ENCODE data around the gene SMARCA4.

DNA sequence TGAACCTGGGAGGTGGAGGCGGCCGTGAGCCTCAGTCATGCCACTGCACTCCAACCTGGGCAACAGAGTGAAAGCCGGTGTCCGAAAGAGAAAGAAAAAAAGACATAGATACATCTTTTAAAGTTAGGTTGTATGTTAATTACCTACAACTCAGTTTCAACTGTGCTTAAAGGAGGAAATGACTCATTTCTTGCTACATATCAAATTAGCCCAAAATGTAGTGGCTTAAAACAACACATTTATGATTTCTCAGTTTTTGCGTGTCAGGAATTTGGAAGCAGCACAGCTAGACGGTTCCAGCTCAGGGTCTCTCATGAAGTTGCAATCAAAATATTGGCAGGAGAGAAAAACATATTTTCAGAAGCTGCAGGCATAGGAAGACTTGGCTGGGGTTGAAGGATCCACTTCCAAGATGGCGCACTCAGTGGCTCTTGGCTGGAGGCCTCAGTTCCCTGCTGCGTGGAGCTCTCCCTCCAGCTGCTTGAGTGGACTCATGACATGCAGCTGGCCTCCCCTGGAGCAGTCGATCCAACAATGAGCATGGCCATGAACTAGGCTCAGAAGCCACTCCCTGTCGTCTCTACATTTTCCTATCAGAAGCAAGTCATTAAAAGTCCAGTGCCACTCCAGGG, 135.5 kb downstream of the SMARCA4 start:
- TF ChIP-seq, protein P1, sequence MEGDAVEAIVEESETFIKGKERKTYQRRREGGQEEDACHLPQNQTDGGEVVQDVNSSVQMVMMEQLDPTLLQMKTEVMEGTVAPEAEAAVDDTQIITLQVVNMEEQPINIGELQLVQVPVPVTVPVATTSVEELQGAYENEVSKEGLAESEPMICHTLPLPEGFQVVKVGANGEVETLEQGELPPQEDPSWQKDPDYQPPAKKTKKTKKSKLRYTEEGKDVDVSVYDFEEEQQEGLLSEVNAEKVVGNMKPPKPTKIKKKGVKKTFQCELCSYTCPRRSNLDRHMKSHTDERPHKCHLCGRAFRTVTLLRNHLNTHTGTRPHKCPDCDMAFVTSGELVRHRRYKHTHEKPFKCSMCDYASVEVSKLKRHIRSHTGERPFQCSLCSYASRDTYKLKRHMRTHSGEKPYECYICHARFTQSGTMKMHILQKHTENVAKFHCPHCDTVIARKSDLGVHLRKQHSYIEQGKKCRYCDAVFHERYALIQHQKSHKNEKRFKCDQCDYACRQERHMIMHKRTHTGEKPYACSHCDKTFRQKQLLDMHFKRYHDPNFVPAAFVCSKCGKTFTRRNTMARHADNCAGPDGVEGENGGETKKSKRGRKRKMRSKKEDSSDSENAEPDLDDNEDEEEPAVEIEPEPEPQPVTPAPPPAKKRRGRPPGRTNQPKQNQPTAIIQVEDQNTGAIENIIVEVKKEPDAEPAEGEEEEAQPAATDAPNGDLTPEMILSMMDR (IDR thresholded peaks at IDR 0.05): no peak
- TF ChIP-seq POLR2A (IDR thresholded peaks at IDR 0.05): no peak

All from right lobe of liver (tissue), 4 donors.